ENCODE data around the gene GLRX3. TPM values are rescaled to one million over a fixed set of nuclear protein-coding genes. Genes with fewer than 3 reads are reported as not detected.

GLRX3 gene
- total and polyA plus RNA-seq, 2 of the 13 experiments (the other 11 are each of a cell fraction or from before 2014, with no cell fraction given): 91.4 to 135 TPM

- TF ChIP-seq TERF1 (CRISPR knock-in tag; IDR thresholded peaks at IDR 0.05) (no peak), ZNF770 (CRISPR knock-in tag; IDR thresholded peaks at IDR 0.05) (peak; percentile 63), ZNF530 (CRISPR knock-in tag; IDR thresholded peaks at IDR 0.05; ENCODE audit: low read depth) (no peak), ARNTL (CRISPR knock-in tag; IDR thresholded peaks at IDR 0.05) (no peak), NCOA1 (CRISPR knock-in tag; IDR thresholded peaks at IDR 0.05) (no peak), MTF1 (CRISPR knock-in tag; IDR thresholded peaks at IDR 0.05) (no peak), NFE2 (CRISPR knock-in tag; IDR thresholded peaks at IDR 0.05) (no peak), ZNF292 (CRISPR knock-in tag; IDR thresholded peaks at IDR 0.05; ENCODE audit: borderline replicate concordance, low read depth) (no peak), ZNF576 (CRISPR knock-in tag; IDR thresholded peaks at IDR 0.05) (no peak), AKNA (CRISPR knock-in tag; IDR thresholded peaks at IDR 0.05; ENCODE audit: borderline replicate concordance) (no peak), NFE2L1 (CRISPR knock-in tag; IDR thresholded peaks at IDR 0.05; ENCODE audit: borderline replicate concordance) (no peak), CHD2 (IDR thresholded peaks at IDR 0.05; ENCODE audit: low read depth, low read length) (no peak), ZNF746 (CRISPR knock-in tag; IDR thresholded peaks at IDR 0.05) (no peak), ISL2 (CRISPR knock-in tag; IDR thresholded peaks at IDR 0.05) (0 out of 2 replicates have a peak, but pooled peaks have one; percentile 25), HNRNPL (IDR thresholded peaks at IDR 0.05; ENCODE audit: low read depth, low read length) (0 out of 2 replicates have a peak, but pooled peaks have one; percentile 40)
Measured at GRCh38 chr10:130136226-130137089, at the start of gene GLRX3 (continued).

Data from HepG2 (cell line).